H1 (cell line): ENCODE measurements around the gene MYORG. TPM values are rescaled to one million over a fixed set of nuclear protein-coding genes. Genes with fewer than 3 reads are reported as not detected.

Source experiments
- CTCF ChIA-PET: fragments of 300-600 bp; sonication (Branson Sonifier 250); formaldehyde crosslinking; loops from one replicate; lab custom pipeline; 2021; ENCODE audit not compliant: partially characterized antibody; lab: Charles Lee
- POLR2A ChIA-PET: fragments of 300-600 bp; sonication (Branson Sonifier 250); formaldehyde crosslinking; loops from one replicate; lab custom pipeline; 2021; ENCODE audit warnings: inconsistent platforms; ENCODE audit not compliant: partially characterized antibody; lab: Charles Lee
- DNase-seq, 2 experiments: peaks; one replicate each; pipeline versions ENCODE4 v3.0.0 to v3.0.0-alpha.2; 2010 to 2022; ENCODE audit warnings: low spot score in 2 of 2, low read depth in 1 of 2, mixed read lengths in 1 of 2
- FAIRE-seq: peaks from 2 replicates; lab custom pipeline; 2011; peaks lifted over from hg19 to GRCh38; lab: Jason Lieb, UNC
- H2AFZ ChIP-seq: 2 replicates; pipeline ENCODE4 v1.8.1; 2012; ENCODE audit warnings: low read length, inconsistent platforms
- H2AK5ac ChIP-seq: 2 replicates; pipeline ENCODE4 v1.6.1; 2013; ENCODE audit warnings: low read depth, low read length
- H2BK120ac ChIP-seq: replicated peaks from 2 replicates; pipeline ENCODE3; 2013; ENCODE audit warnings: low read depth, low read length, inconsistent platforms
- H2BK12ac ChIP-seq: 2 replicates; pipeline ENCODE4 v1.6.1; 2013; ENCODE audit warnings: low read depth, low read length
- H2BK15ac ChIP-seq: 2 replicates; pipeline ENCODE4 v1.6.1; 2013; ENCODE audit warnings: low read length
- H2BK20ac ChIP-seq: 2 replicates; pipeline ENCODE4 v1.6.1; 2013; ENCODE audit warnings: low read length
- H2BK5ac ChIP-seq: 2 replicates; pipeline ENCODE4 v1.6.1; 2013; ENCODE audit warnings: low read depth, low read length
- H3K14ac ChIP-seq: 2 replicates; pipeline ENCODE4 v1.6.1; 2013; ENCODE audit warnings: inconsistent platforms; ENCODE audit not compliant: insufficient read length
- H3K18ac ChIP-seq: 2 replicates; pipeline ENCODE4 v1.6.1; 2013; ENCODE audit warnings: low read length; ENCODE audit errors: extremely low read depth
- H3K23ac ChIP-seq: 2 replicates; pipeline ENCODE4 v1.6.1; 2013; ENCODE audit warnings: inconsistent platforms; ENCODE audit not compliant: insufficient read length
- H3K23me2 ChIP-seq: 2 replicates; pipeline ENCODE4 v1.6.1; 2013; ENCODE audit warnings: low read depth, low read length
- H3K27ac ChIP-seq: 2 replicates; pipeline ENCODE4 v1.6.1; 2011; ENCODE audit warnings: low read depth, low read length, inconsistent platforms
- H3K27me3 ChIP-seq, 4 experiments: replicated peaks in 1 of 4; 1 replicate in 1 of 4; 2 replicates in 3 of 4; pipeline versions ENCODE4 v1.6.1 to v1.8.1; 2011 to 2013; ENCODE audit warnings: low read length in 3 of 4, mild to moderate bottlenecking in 3 of 4, inconsistent platforms in 2 of 4, mixed read lengths in 2 of 4, moderate library complexity in 1 of 4; ENCODE audit not compliant: control insufficient read depth in 3 of 4, insufficient read depth in 3 of 4; ENCODE audit errors: extremely low read depth in 1 of 4
- H3K36me3 ChIP-seq, 4 experiments: 2 replicates each; pipeline versions ENCODE4 v1.6.1 to v1.8.1; 2011 to 2013; ENCODE audit warnings: mild to moderate bottlenecking in 4 of 4, low read length in 3 of 4, moderate library complexity in 2 of 4, control low read depth in 1 of 4, inconsistent platforms in 1 of 4; ENCODE audit not compliant: insufficient read depth in 4 of 4, control insufficient read depth in 2 of 4
- H3K4ac ChIP-seq: replicated peaks from 2 replicates; pipeline ENCODE3; 2013; ENCODE audit warnings: low read length, low read depth, mixed read lengths, inconsistent platforms; ENCODE audit not compliant: insufficient read length
- H3K4me1 ChIP-seq, 4 experiments: replicated peaks in 1 of 4; 1 replicate in 1 of 4; 2 replicates in 3 of 4; pipeline versions ENCODE4 v1.6.1 to v1.8.1; 2011 to 2013; ENCODE audit warnings: low read length in 3 of 4, inconsistent platforms in 2 of 4, mixed read lengths in 1 of 4; ENCODE audit not compliant: insufficient read depth in 4 of 4, control insufficient read depth in 3 of 4
- H3K4me2 ChIP-seq, 2 experiments: 2 replicates each; pipeline versions ENCODE4 v1.6.1 to v1.8.1; 2011 to 2013; ENCODE audit warnings: low read depth in 2 of 2, low read length in 2 of 2, control low read depth in 1 of 2, inconsistent platforms in 1 of 2, mild to moderate bottlenecking in 1 of 2; ENCODE audit not compliant: insufficient read depth in 1 of 2
- H3K4me3 ChIP-seq, 4 experiments: fragments of 200-600, 300-600 bp in 1 of 4; sonication (generic), shearing (Covaris generic), sonication (Bioruptor Twin) in 1 of 4; 2 replicates each; pipeline versions ENCODE4 v1.5.1 to v1.8.1; 2011 to 2016; ENCODE audit warnings: low read length in 4 of 4, low read depth in 3 of 4, control low read depth in 2 of 4, inconsistent platforms in 2 of 4, mild to moderate bottlenecking in 2 of 4, mixed read lengths in 1 of 4, moderate library complexity in 1 of 4; ENCODE audit not compliant: insufficient read depth in 2 of 4; ENCODE audit errors: extremely low read depth in 1 of 4
- H3K56ac ChIP-seq: replicated peaks from 2 replicates; pipeline ENCODE3; 2013; ENCODE audit warnings: low read depth, mild to moderate bottlenecking, mixed read lengths, low read length, inconsistent platforms; ENCODE audit not compliant: insufficient read length
- H3K79me1 ChIP-seq: 2 replicates; pipeline ENCODE4 v1.6.1; 2013; ENCODE audit warnings: low read depth, low read length, control low read depth
- H3K79me2 ChIP-seq, 2 experiments: 2 replicates each; pipeline versions ENCODE4 v1.6.1 to v1.8.1; 2012 to 2013; ENCODE audit warnings: low read length in 2 of 2, mild to moderate bottlenecking in 2 of 2, inconsistent platforms in 1 of 2; ENCODE audit not compliant: insufficient read depth in 2 of 2, control insufficient read depth in 1 of 2
- H3K9ac ChIP-seq, 4 experiments: replicated peaks in 1 of 4; 1 replicate in 1 of 4; 2 replicates in 3 of 4; pipeline versions ENCODE4 v1.6.1 to v1.8.1; 2011 to 2013; ENCODE audit warnings: low read depth in 3 of 4, low read length in 3 of 4, control low read depth in 2 of 4, mild to moderate bottlenecking in 2 of 4, moderate library complexity in 2 of 4, inconsistent platforms in 1 of 4; ENCODE audit errors: extremely low read depth in 1 of 4
- H3K9me3 ChIP-seq, 2 experiments: 2 replicates each; pipeline versions ENCODE4 v1.6.1 to v1.8.1; 2012 to 2013; ENCODE audit warnings: mild to moderate bottlenecking in 2 of 2, moderate library complexity in 2 of 2, control low read depth in 1 of 2, inconsistent platforms in 1 of 2, low read depth in 1 of 2, low read length in 1 of 2, mixed read lengths in 1 of 2; ENCODE audit not compliant: insufficient read depth in 2 of 2
- H4K20me1 ChIP-seq, 2 experiments: replicated peaks in 1 of 2; 2 replicates each; pipeline versions ENCODE3 to v1.8.1; 2011 to 2013; ENCODE audit warnings: inconsistent platforms in 2 of 2, low read length in 2 of 2, mild to moderate bottlenecking in 1 of 2; ENCODE audit not compliant: insufficient read depth in 2 of 2, control insufficient read depth in 1 of 2
- H4K5ac ChIP-seq: 2 replicates; pipeline ENCODE4 v1.6.1; 2013; ENCODE audit warnings: low read length, low read depth, mixed read lengths, inconsistent platforms; ENCODE audit not compliant: insufficient read length
- H4K8ac ChIP-seq: 2 replicates; pipeline ENCODE4 v1.8.0; 2013; ENCODE audit warnings: mild to moderate bottlenecking, moderate library complexity, low read length, inconsistent platforms; ENCODE audit not compliant: insufficient read depth; ENCODE audit errors: extremely low read depth
- H4K91ac ChIP-seq: replicated peaks from 2 replicates; pipeline ENCODE3; 2013; ENCODE audit warnings: low read length, mixed read lengths, inconsistent platforms; ENCODE audit not compliant: insufficient read length
- ATF3 ChIP-seq: IDR thresholded peaks from 2 replicates; pipeline ENCODE4 v1.6.1; 2011; ENCODE audit warnings: low read depth, mild to moderate bottlenecking, low read length; ENCODE audit not compliant: insufficient read depth
- BRCA1 ChIP-seq: IDR thresholded peaks from 2 replicates; pipeline ENCODE4 v1.6.1; 2012; ENCODE audit warnings: low read depth, low read length, improper control_type of control experiment
- CEBPB ChIP-seq: IDR thresholded peaks from 2 replicates; pipeline ENCODE4 v1.6.1; 2012; ENCODE audit warnings: low read depth, low read length
- E2F6 ChIP-seq: IDR thresholded peaks from 2 replicates; pipeline ENCODE4 v1.6.1; 2012; ENCODE audit warnings: inconsistent platforms
- GABPA ChIP-seq: IDR thresholded peaks from 2 replicates; pipeline ENCODE4 v1.6.1; 2011; ENCODE audit warnings: mild to moderate bottlenecking, low read length, moderate library complexity, borderline replicate concordance; ENCODE audit not compliant: insufficient read depth
- MAFK ChIP-seq: IDR thresholded peaks from 2 replicates; pipeline ENCODE4 v1.6.1; 2012; ENCODE audit warnings: low read depth, mild to moderate bottlenecking, improper control_type of control experiment, low read length
- PHF8 ChIP-seq: fragments of 200-600 bp; sonication (generic); conservative IDR thresholded peaks from 2 replicates; pipeline ENCODE4 v1.7.1; 2012; ENCODE audit warnings: low read depth, mild to moderate bottlenecking, inconsistent platforms, low read length, moderate library complexity
- RFX5 ChIP-seq: IDR thresholded peaks from 2 replicates; pipeline ENCODE4 v1.6.1; 2011; ENCODE audit warnings: low read depth, low read length, improper control_type of control experiment, borderline replicate concordance
- RNF2 ChIP-seq: fragments of 200-900, 300-1000 bp; sonication (generic); IDR thresholded peaks from 2 replicates; pipeline ENCODE4 v1.7.1; 2016; ENCODE audit warnings: borderline replicate concordance, low read depth, mild to moderate bottlenecking, antibody characterized with exemption, low read length; ENCODE audit not compliant: poor library complexity, severe bottlenecking; ENCODE audit errors: missing control alignments
- SIRT6 ChIP-seq: IDR thresholded peaks from one replicate; pipeline ENCODE4 v1.7.1; 2012; ENCODE audit warnings: low read length, inconsistent platforms
- SUZ12 ChIP-seq: fragments of 200-600 bp; sonication (generic); IDR thresholded peaks from 2 replicates; pipeline ENCODE4 v1.6.1; 2012; ENCODE audit warnings: mild to moderate bottlenecking, inconsistent platforms, low read length, moderate library complexity, mixed read lengths
- WGBS, 2 experiments: shearing (Covaris generic) in 1 of 2; methylation state at CpG; one replicate each; pipeline versions ENCODE4 v1.1.6 to v1.1.7; 2013 to 2015; ENCODE audit warnings: low lambda C conversion rate in 2 of 2, mixed read lengths in 2 of 2, inconsistent platforms in 1 of 2, low coverage in 1 of 2, missing lambda C conversion rate in 1 of 2; ENCODE audit not compliant: insufficient replicate concordance in 2 of 2, insufficient coverage in 1 of 2, insufficient read length in 1 of 2; ENCODE audit errors: extremely low coverage in 1 of 2, missing lambda C conversion rate in 1 of 2; 5-methylcytosine and 5-hydroxymethylcytosine counted together
- polyA plus RNA-seq, 7 experiments: library from polyadenylated mRNA; depleted of rRNA in 3 of 7; stranded (reverse) in 5 of 7; unstranded in 2 of 7; fragments of >200 nt in 5 of 7; fragments of 200-250 nt in 2 of 7; gene quantifications; 1 replicate in 5 of 7; 2 replicates in 1 of 7; 4 replicates in 1 of 7; pipeline versions ENCODE4 v1.2.1 to v1.2.3, GENCODE V29; 2011 to 2013; ENCODE audit warnings: missing spikeins in 2 of 7, mixed read lengths in 2 of 7
- total RNA-seq: library from RNA; stranded (reverse); fragmentation: NEBNext Ultra II Directional; extraction: Animal tissue kit (Norgen Biotek cat#: 25700); gene quantifications from 2 replicates; pipeline ENCODE4 v1.2.1, GENCODE V29; 2021

The MYORG gene
- total and polyA plus RNA-seq, 2 of the 8 experiments (the other 6 are each of a cell fraction or from before 2014, with no cell fraction given), result 1.2 to 5.9 TPM

- Histone ChIP-seq H3K18ac (no peak overlapping the region), H2BK12ac (no peak overlapping the region), H3K56ac (no peak overlapping the region), H3K14ac (no peak overlapping the region), H3K23me2 (no peaks in the 10 kb centered on the region), H2BK120ac (no peak overlapping the region), H2BK5ac (no peak overlapping the region), H3K36me3 (peaks cover 0 to 11% (median 5%) of the 10 kb centered on the region in 4 experiments; a peak in 4 of 8 replicates), H2AK5ac (no peak overlapping the region), H3K4ac (no peak overlapping the region), H4K5ac (no peak overlapping the region), H3K79me2 (no peaks in the 10 kb centered on the region), H4K20me1 (peaks cover 0 to 2% of the 10 kb centered on the region in 2 experiments), H4K91ac (no peak overlapping the region), H3K9ac (no peak overlapping the region), H3K27me3 (no peaks in the 10 kb centered on the region), H3K4me3 (no peak overlapping the region), H2BK15ac (no peak overlapping the region), H3K79me1 (no peaks in the 10 kb centered on the region; the same call in 1 of the 2 replicates), H4K8ac (no peak overlapping the region), H3K23ac (no peak overlapping the region), H2BK20ac (no peak overlapping the region), H3K4me1 (peaks cover 2 to 9% (median 8%) of the 10 kb centered on the region in 4 experiments; a peak in 5 of 7 replicates), H2AFZ (no peak overlapping the region), H3K9me3 (no peaks in the 10 kb centered on the region), H3K4me2 (no peak overlapping the region), H3K27ac (no peak overlapping the region)
- FAIRE-seq (no peak), DNase-seq (no peak)
- WGBS, 2 experiments, result 100% methylated on average over 2 of the region's 2 CpGs; no CpG with 5 or more reads in 1 of the 2 experiments
- ChIA-PET POLR2A (interaction anchor here (0.7 to 1.2 kb wide), 2 partner anchors 34 to 295 kb away, joined by 3 read pairs; no protein-coding TSS in a partner anchor), CTCF (interaction anchor here (0.6 to 16.6 kb wide), 6 partner anchors 9 to 157 kb away, joined by 3 to 350 read pairs (median 4); partner anchors contain the start of gene MYORG)
- TF ChIP-seq GABPA (no peak), SUZ12 (no peak), ATF3 (no peak), RNF2 (no peak), SIRT6 (no peak), MAFK (no peak), E2F6 (no peak), CEBPB (no peak), BRCA1 (no peak), RFX5 (no peak), PHF8 (no peak)
These were observed 37.9 kb downstream of the MYORG start for GRCh38 chr9:34338665-34339385.
